Stimulated activated CD4-positive, alpha-beta T cell treated with anti-CD3 and anti-CD28 coated beads, TNF-alpha, amount 100 ng/mL, for 48 hours (primary cell): Measurements from ENCODE around the gene TUFT1.

Experiments used
- DNase-seq, 3 donors: peaks; one replicate each; pipeline ENCODE4 v3.0.0-alpha.2; 2020; ENCODE audit warnings: low read depth in 3 of 3

Gene TUFT1

DNA sequence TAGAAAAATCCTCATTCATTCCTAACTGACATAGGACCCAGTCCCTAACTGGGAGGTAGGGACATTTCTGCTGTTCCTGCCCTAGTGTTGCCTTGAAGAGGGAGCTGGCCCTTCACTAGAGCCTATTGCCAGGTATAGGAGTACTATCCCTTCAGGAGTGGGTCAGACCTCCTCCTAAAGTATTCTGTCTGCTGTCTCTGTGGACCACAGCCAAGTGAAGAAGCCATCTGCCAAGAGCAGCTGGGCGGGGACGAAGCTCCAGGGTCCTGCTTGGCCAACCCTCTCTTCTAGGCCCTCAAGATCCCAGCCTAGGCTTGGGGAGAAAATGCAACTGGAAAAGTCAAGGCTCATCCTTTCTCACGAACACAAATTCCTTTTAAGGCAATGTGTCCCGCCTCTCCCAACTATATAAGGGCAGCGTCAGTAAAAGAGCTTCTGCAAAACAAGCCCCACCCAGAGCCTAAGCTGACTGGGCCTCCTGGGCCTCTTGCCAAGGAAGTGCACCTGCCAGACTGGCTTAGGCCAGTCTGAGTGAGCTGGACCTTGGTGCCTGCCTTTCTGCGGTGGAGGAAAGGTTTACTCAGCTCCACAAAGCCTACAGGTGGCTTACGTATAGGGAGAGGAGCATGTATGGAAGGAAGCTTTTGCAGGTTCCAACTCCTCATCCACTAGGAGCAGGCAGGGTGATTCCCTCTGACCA, 638 bp upstream of the TUFT1 start:
- peak in 1 of 3 donors; percentile 37 for DNase-seq

DNA sequence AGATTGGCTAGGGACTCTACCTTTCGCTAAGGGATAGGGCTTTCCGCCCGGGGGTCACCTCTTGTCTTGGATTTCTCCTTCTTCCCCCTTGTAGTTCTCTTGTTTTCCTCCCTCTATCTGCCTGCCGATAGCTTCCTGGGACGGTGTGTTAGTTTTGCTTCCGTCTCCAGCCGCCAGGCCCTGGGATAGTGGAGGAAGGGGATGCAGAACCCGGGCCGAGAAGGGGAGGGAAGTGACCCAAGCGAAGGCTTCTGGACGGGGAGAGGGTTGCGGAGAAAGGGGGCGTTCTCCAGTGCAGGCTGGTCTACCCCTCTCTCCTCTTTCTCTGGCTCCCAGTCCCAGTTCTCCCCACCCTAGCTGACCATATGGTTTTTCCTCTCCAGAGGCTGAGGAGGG, 871 bp downstream of the TUFT1 start:
- no peak for DNase-seq

DNA sequence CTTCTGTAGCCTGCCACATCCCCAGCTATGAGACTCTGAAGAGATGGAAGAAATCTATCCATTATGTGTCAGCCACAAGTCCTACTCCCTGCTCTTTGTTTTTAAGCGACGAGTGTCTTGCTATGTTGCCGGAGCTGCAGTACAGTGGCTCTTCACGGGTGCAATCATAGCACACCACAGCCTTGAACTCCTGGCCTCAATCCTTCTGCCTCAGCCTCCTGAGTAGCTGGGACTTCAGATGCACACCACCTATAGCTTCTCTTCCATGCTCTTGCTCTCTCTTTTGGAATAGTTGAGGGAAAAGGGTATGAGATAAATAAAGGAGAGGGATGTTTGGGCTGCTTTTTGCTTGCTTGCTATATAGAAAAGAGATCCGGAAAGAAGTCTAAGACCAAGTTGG, 1.6 kb downstream of the TUFT1 start:
- DNase-seq, result no peak

DNA sequence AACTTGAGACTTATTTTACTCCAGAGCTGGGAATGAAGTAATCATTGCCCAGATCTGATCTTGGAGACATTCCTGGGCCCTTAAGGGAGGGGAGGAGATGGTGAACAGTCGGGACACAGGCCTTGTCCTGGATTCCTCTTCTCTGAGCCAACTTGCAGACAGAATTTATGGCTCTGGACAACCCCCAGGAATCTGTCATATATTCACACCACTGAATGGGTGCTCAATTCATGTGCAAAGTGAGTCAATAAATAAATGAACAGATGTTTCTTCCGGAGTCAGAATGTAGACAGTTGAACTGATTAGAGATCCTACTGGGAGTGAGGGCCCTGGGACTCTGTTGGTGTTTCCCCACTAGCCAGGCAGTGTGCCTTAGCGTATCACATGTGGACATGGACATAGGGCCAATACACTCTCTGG, 2.6 kb downstream of the TUFT1 start:
- DNase-seq, result no peak

DNA sequence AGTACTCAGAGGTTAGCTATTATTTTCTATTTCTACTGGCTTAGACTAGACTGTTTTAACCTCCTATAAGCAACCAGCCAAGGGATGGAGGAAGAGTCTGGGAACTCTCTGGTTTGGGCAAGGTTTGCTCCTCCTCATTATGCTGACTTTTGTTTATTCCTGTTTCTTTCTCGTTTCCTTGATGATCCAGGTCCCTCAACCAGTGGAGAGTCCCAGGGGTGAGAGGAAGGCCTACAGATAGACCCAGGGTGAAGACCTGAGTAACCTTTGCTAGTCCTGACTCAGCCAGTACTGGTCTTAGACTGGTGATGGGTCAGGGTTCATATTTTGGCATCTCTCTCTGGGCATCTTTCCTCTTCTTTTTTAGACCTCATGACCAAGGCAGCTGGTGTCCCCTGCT, 5.4 kb downstream of the TUFT1 start:
- DNase-seq, result no peak

DNA sequence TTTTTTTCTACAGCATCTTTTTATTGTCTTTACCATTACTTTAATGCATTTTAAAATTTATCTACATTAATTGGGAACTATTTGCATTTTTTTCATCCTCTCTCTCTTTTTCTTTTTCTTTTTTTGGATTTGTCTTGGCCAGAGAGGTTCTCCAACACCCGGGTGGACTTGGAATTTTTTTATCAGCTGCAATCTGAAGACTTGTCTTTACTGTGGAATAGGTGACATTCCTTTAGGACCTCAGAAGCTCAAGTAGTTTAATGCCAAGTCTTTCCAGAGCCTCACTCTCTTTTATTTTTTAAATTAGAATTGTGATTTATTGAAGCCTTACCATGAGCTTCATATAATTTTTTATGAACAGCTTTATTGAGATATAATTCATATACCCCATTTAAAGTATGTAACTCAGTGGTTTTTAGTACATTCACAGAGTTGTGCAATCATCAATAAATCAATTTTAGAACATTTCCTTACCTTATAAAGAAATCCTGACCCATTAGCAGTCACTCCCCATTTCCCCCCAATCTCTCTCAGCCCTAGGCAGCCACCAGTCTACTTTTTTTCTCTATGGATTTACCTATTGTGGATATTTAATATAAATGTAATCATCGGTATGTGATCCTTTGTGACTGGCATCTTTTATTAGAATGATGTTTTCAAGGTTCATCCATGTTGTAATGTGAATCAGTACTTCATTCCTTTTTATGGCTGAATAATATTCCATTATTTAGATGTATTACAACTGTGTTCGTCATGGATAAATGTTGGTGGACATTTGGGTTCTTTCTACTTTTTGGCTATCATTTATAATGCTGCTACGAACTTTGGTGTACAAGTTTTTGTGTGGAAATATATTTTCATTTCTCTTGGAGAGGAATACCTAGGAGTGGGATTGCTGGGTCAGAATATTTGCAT, 6.2 kb downstream of the TUFT1 start:
- no peak for DNase-seq

DNA sequence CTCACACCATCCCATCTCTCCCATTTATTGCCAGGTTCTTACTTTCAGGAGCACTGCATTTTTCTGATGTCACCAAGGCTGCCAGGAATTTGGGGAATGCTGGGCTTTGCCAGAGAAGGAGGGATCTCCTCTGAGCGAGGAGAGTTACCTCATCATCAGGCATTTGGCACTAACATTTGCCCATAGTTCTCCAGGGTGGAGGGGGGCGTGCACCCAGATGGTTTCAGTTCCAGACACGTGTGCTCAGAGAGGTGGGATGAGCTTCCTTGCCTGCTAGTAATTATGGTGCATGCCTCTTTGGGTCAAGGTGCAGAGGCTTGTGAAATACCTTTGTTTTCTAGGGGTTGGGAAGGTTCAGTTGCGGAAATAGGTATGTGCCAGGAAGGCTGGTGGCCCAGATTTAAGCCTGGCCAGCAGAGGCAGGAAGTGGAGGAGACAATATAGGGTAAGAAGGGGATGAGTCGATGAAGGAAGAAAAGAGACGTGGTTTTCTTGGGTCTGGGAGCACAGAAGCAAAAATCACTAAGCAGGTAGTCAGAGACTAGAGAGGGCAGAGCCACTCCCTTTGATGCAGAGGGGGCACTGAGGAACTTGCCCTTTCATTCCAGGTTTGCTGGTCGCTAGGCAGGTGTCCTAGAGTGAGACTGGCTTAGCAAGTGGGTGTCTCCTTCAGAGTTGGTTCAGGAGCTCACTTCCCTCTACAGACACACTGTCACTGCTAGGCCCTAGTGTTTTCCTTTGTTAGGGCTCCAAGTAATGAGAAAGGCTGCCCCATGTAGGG, 7.2 kb downstream of the TUFT1 start:
- no peak for DNase-seq

DNA sequence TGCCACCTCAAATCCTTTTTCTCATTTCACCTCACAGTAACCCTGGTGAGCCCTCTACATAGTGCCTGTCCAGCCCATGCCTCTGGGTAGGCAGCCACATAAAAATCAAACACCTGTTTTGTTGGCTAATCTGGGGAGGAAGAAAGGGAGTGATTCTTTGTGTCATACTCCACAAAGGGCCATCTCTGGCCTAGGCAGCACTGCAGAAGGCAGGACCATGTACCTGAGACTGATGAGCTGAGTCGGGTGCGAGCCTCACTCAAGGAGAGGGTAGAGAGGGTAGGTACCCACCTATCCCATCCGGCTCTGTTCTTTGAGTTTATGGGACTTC, 7.8 kb downstream of the TUFT1 start:
- DNase-seq, result no peak

DNA sequence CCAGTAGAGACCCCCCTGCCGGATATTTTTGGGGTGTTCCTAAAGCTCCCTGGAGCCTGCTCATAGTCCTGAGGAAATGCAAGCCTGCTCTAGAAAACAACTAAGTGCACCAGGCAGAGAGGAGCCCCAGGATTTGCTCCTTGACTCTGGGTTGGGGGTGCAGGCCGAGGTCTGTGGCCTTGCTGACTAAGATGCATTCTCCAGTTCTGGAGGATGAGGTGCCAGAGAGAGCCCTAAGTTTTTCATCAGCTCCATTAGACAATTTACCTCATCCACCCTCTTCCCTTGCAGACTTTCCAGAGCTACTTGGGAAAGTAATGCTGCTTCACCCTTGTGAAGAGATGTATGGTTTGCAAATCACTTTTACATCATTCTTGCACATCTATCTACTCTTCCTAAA, 9.1 kb downstream of the TUFT1 start:
- no peak for DNase-seq

DNA sequence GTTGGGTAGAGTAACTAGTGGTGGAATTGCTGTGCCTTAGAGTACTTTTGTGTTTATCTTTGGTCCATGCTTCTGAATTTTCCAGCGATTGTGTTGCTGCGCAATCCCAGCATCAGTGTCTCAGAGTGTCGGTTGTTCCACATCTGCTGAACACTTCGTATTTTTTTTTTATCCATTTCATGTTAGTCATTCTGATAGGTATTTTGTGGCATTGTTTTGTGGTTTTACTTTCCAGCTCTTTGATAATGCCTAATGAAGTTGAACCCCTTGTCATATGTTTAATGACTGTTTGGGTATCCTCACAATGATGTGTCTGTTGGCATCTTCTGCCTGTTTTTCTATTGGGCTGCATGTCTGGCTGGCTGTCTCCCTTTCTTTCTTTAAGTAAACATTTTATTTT, 13.6 kb downstream of the TUFT1 start:
- no peak for DNase-seq

DNA sequence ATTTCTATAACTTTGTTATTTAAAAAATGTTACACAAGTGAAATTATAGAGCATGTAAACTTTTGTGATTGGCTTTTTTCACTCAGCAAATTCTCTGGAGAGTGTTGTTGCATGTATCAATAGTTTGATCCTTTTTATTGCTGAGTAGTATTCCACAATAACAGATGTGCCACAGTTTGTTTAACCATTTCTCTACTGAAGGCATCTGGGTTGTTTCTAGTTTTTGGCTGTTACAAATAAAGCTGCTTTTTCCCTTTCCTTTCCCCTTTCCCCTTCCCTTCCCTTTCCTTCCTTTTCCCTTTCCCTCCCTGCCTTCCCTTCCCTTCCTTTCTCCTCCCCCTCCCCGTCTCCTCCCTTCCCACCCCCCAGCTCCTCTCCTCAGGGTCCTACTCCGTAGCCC, 15.9 kb downstream of the TUFT1 start:
- no peak for DNase-seq

DNA sequence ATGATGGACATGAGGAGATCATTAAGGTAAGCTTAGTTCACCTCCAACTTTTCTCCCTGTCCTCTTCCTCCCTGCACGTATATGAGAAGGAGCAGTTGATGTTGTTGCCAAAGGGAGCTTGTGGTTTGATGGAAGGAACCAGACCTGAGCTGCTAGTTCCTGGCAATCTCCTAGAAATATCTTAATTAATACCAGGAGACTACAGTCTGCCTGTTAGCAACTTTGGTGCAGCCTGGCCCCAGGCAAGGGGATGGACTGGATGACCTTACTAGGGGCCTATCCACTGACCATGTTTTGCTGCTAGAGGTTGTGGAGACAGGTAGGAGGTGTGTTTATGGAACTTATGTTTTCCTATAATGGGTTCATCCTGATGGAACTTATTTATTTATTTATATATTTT, 22.6 kb downstream of the TUFT1 start:
- no peak for DNase-seq

DNA sequence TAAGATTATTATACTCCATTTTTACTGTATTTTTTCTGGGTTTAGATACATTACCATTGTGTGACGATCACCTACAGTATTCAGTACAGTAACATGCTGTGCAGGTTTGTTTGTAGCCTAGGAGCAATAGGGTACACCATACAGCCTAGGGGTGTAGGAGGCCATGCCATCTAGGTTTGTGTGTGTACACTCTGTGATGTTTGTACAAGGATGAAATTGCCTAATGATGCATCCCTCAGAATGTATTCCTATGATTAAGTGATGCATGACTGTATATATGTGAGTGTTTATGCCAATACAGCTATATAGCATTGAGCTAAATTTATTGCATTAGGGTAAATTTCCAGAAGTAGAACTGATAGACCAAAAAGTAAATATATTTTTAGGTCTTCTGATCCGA, 23.3 kb downstream of the TUFT1 start:
- DNase-seq, result no peak

DNA sequence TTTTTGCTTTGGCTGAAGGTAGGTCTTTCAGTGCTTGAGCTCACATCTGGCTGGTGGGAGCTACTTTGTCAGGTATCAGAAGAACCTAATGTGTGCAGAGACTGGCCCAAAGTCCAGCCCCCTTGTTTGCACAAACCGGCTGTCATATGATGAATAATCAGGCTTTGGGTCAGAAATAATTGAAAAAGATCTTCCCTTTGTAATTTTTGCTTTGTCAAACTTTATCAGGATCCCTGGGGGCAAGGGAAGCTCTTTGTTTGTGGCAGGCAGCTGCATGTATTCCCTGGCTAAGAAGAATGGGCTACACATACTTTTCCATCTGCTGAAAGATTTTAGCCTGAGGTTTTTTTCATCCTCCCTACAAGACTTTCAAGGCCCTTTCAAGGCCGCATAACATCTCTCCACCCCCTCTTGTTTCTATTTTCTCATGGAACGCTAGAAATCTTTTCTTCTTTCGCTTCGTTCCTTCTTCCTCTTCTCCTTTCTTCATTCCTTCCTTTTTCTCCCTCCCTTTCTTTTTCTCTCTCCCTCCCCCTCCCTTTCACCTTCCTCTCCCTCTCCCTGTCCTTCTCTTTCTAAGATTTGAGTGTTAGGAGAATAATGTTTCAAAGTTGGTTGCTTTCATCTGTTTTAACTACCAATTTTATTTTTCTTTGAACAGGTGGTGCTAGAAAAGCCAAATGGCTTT, 25.5 kb downstream of the TUFT1 start:
- DNase-seq, result no peak

DNA sequence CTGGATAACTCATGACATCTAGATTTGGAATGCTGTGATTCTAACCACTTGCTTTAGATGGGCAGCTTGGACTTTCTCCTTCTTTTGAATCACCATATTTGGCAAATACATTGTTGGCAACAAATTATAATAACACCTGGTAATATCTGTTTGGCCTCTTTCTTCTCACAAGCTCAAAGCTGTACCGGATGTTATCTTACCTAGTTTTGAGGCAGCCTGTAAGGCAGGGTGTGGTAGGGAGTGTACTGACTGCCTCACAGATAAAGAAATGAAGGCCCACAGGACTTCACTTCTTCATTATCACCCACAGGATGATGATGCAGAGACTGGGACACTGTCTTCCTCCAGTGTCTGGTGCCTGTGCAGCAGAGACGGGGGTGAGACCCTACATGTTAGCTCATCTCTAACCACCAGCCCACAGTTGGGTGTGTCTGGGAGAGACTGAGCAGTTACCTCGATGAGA, 28.5 kb downstream of the TUFT1 start:
- DNase-seq, result no peak

DNA sequence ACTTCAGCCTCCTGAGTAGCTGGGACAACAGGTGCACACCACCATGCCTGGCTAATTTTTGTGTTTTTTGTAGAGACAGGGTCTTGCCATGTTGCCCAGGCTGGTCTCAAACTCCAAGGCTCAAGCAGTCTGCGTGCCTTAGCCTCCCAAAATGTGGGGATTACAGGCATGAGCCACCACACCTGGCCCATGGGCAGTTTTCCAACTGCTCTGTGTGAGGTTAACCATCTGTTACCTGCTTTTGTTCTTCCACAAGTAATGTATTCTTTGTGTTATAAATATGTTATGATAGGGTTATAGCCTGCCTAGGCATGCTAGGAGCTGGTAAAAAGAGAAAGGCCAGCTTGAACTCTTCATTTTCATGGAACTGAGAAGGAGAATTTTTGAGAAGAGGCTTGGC, 30.7 kb downstream of the TUFT1 start:
- DNase-seq, result no peak

DNA sequence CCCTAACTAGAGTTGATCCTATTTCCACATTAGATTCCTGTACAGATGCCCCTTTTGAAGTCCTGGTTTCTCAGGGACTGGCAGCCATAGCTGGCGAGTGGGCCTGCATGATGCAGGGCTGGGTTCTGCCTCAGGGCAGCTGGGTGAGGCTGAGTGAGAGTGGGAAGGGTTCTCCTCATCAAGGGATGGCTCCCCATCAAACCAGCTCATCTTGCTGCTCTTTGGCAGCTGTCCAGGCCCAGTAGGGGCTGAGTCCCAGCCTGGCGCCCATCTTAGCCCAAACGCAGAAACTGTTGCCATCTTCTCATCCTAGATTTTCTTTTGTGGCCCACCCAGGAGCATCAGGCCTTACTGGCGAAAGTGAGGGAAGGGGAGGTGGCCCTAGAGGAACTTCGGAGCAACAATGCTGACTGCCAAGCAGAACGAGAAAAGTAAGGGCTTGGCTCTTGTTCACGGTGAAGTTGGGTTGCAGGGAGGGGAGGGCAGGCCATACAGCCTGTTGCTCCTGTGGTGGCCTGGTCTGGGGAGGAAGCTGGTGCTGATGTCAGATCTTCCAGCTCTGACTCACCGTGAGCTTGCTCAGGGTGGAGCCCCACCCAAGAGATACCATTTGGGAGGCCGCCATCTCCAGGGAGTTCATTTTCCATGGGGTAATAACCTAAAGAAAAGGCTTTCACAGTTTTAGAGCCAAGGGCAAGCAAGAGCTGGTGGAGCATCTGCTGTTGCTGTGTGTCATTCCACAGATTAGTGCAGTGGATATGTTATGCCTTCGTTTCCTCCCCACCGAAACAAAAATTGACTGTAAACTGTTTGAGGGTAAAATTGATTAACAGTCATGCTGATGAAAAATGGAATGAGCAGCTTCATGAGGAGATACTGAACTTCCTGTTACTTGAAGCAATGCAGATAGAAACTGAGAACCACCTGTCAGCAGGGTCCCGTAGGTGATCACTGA, 34.7 kb downstream of the TUFT1 start:
- DNase-seq, result peak in 1 of 3 donors; percentile 15

DNA sequence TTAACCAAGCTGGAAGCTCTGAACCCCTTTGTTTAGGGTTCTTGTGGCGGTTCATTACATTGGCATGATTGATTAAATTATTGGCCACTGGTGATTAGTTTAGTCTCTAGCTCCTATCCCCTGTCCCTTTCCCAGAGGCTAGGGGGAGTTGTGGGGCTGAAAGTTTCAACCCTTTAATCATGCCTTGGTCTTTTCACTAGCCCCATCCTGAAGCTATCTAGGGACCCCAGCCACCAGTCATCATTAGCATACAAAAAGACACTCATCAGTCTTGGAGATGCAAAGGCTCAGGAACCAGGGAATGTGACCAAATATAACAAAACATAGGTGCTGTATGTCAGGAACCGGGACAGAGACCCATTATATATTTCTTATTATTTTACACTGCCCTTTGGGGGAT, 37.1 kb downstream of the TUFT1 start:
- DNase-seq, result no peak

DNA sequence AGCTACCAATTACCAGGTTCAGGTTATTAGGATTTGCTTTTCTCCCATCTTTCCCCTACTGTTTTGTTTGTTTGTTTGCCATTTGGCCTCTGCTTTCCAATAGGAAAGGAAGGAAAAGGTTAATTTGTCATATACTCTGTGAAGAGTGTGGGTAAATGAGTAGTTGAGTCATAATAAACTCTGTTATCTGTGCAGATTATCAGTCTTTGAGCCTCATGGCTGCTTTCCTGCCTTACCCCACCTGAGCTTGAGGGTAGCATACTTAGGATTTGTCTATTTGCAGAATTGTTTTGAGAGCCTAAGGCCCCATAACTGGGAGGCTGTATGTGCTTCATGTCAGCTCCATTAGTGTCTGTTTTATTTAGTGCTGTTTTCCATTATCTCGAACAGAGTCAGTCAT, 38.8 kb downstream of the TUFT1 start:
- no peak for DNase-seq

DNA sequence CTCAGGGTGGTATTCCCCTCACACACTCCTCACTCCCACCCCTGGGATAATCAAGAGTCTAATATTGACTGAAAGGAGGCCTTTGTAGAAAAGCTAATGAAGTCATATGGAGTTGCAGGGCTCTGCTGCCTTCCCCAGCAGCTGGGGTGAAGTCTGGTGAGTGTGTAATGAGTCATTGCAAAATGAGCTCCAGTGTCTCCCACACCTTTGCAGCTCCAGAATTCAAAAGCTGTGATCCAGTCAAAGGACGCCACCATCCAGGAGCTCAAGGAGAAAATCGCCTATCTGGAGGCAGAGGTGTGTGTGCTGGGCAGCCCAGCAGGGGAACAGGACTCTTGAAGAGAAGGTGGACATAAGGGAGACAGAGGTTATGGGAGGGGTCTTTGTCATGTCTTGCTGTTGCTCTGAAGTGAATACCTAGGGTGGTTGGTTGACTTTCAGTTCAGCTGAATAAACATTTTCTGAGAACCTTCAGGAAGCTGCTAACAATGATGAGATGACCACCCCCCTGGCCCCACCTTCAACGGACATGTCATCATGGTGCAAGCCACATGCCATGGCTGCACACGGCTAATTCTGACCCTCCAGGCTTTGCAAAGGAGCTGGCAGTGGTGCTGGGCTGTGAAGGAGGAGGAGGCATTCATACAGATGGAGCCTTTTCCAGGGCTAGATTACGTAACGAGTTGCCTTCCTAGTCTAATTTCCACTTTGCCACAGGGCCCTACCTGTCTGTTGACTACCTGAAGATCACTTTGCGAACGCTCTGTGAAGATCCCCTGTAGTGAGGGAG, 39.5 kb downstream of the TUFT1 start:
- no peak for DNase-seq
